OCI-LY3 (cell line): ENCODE results near the gene TSC22D3.

Experiments
- EZH2phosphoT487 ChIP-seq: fragments of 200-600 bp; shearing (Covaris generic); IDR thresholded peaks from 2 replicates; pipeline ENCODE4 v1.6.1; 2018; ENCODE audit warnings: antibody characterized with exemption, mixed run types, low read depth
- TF ChIP-seq, protein P1 (sequence below): fragments of 200-600, 300-600 bp; sonication (generic); IDR thresholded peaks from 2 replicates; pipeline ENCODE4 v1.5.1; 2014; ENCODE audit warnings: antibody characterized with exemption, low read length, low read depth

DNA sequence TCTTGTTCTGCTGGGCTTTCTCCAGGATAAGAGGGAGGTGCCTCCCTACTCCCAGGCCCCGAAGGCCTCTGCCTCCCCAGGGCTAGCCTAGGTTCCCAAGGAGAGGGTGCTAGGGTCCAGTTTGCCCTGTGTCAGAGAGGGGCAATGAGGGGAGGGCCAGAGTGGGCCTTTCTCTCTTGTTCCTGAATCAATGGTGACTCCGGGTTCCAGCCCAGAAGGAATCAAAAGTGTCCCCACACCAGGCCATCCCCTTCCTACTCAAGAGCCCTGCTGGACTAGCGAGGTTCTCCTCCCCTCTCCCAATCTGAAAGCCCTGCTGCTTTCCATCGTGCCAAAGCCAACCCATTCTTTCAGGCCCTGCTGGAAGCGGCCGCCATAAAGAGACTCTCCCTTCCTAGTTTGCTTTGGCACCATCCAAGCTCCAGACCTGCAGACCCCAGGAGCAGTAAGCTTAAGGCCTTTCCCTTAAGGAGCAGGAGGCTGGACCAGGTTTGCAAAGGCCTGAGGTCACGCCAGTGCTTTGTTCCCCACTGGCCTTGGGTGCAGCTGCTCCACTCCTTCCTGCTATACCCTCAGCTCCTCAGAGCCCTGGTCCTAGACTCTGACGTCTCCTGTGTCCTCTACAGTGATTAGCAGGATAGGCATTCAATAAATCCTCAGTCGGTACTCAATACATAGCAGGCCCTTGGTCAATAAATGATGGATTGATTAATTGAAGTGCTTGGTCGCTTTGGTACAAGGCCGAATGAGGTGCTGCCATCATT lies 10.6 kb downstream of the TSC22D3 start:
- TF ChIP-seq, protein P1, sequence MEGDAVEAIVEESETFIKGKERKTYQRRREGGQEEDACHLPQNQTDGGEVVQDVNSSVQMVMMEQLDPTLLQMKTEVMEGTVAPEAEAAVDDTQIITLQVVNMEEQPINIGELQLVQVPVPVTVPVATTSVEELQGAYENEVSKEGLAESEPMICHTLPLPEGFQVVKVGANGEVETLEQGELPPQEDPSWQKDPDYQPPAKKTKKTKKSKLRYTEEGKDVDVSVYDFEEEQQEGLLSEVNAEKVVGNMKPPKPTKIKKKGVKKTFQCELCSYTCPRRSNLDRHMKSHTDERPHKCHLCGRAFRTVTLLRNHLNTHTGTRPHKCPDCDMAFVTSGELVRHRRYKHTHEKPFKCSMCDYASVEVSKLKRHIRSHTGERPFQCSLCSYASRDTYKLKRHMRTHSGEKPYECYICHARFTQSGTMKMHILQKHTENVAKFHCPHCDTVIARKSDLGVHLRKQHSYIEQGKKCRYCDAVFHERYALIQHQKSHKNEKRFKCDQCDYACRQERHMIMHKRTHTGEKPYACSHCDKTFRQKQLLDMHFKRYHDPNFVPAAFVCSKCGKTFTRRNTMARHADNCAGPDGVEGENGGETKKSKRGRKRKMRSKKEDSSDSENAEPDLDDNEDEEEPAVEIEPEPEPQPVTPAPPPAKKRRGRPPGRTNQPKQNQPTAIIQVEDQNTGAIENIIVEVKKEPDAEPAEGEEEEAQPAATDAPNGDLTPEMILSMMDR, result no peak
- TF ChIP-seq EZH2phosphoT487, result no peak
